ENCODE data around the gene METRN.

Gene METRN

GRCh38 chr16:761625-762513, 47.0 kb downstream of the METRN start:
- DNase-seq: no peak

- no peak for DNase-seq
Observed at GRCh38 chr16:762595-763268, 47.8 kb downstream of the METRN start.

DNA sequence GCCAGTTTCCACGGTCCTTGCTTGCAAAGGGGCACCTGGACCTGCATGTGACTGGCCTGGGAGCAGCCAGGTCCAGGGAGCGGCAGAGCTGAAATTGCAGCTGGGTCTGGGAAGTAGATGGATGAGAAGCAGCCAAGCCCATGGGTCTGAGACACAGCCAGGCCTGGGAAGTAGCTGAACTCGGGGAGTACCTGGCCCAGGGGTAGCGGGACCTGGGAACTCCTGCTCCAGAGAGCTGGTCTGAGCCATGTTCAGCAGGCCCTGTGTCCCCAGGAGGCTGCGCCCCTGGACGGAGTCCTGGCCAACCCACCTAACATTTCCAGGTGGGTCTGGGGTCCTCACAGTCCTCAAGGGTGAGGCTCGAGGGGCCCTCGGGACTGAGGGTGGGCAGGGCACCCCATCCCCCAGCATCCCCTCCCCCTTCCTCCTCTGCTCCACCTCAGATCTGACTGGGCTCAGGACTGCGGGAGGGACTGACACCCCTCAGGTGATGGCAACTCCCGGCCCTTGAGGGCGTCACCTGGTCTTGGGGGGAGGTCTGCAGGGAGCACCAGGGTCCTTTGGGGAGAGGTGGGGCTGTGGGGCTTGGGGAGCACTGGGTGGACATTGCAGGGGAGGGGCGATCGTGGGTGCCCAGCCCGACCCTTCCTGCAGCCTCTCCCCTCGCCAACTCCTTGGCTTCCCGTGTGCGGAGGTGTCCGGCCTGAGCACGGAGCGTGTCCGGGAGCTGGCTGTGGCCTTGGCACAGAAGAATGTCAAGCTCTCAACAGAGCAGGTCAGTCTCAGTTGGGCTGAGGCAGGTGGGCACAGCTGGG, 48.7 kb downstream of the METRN start:
- no peak for DNase-seq

DNA sequence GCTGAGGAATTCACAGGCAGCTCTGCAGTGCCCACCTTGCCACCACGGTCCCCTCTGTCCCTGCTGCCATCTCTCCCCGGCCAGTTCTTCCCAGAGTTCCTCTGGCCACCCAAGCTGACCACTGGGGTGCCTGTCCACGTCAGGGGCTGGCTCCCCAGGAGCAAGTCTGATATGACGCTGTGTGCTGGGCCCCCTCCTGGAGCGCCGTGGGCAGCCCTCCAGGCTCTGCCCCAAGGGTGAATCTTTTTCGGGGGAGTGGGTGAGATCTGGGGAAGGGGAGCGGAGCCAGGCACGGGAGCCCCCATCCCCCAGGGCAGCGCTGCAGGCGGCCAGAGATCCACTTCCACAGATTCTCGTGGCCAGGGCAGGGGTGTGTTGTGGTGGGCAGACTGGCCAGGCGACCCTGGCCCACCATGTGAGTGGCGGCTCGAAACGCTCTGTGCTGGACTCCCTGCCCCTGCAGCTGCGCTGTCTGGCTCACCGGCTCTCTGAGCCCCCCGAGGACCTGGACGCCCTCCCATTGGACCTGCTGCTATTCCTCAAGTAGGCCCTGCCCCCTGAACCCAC, 49.3 kb downstream of the METRN start:
- DNase-seq: no peak

DNA sequence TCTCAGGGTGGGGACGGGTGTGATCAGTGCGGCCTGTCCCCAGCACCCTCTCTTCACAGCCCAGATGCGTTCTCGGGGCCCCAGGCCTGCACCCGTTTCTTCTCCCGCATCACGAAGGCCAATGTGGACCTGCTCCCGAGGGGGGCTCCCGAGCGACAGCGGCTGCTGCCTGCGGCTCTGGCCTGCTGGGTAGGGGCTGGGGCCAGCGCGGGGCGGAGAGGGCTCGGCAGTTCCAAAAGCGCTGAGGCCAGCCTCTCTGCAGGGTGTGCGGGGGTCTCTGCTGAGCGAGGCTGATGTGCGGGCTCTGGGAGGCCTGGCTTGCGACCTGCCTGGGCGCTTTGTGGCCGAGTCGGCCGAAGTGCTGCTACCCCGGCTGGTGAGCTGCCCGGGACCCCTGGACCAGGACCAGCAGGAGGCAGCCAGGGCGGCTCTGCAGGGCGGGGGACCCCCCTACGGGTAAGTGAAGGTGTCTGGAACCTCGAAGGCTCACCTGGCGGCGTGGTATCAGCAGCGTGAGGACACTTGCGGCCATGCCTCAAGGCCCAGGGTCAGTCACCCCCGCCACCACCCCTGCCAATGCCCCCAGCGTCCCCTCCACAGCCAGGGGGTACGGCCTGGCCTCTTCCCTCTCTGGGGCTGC, 50.0 kb downstream of the METRN start:
- no peak for DNase-seq

- no peak for DNase-seq
Observed at GRCh38 chr16:765488-765865, 50.6 kb downstream of the METRN start.

- DNase-seq: no peak
Observed at GRCh38 chr16:766008-766819, 51.3 kb downstream of the METRN start.

DNA sequence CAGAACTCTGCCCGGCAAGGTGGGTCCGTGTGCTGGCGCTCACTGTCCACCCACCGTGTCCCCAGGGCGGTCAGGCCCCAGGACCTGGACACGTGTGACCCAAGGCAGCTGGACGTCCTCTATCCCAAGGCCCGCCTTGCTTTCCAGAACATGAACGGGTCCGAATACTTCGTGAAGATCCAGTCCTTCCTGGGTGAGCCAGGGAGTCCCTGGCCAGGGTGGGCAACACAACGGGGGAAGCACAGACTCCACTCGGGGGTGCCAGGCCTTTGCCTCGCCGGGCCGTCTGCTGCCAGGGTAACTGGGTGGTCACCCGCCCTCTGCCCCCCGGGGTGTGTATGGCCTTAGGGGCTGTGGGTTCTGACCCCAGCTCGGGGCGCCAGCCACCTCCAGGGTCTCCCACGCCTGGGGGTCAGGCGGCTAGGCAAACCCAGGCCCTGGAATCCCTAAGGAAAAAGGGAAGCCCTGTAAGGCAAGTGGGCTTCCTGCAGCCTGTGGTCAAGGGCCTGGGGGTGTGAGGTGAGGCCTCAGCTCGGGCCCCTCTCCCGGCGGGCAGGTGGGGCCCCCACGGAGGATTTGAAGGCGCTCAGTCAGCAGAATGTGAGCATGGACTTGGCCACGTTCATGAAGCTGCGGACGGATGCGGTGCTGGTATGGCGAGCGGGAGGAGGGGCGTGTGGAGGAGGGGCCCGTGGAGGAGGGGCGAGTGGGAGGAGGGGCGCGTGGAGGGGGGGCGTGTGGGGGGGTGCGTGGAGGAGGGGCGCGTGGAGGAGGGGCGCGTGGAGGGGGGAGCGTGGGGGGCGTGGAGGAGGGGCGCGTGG, 52.1 kb downstream of the METRN start:
- DNase-seq: no peak

DNA sequence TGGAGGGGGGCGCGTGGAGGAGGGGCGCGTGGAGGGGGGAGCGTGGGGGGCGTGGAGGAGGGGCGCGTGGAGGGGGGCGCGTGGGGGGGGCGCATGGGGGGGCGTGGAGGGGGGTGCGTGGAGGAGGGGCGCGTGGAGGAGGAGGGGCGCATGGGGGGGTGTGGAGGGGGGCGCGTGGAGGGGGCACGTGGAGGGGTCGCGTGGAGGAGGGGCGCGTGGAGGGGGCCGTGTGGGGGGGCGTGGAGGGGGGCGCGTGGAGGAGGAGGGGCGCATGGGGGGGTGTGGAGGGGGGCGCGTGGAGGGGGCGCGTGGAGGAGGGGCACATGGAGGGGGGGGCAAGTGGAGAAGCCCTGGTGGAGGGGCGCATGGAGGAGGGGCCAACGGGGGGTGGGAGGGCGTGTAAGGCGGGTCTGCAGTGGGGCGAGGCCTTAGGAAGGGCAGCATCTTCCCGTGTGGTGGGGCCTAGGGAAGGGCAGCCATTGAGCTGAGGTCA, 52.9 kb downstream of the METRN start:
- no peak for DNase-seq

GRCh38 chr16:768428-768827, 53.5 kb downstream of the METRN start:
- no peak for DNase-seq
